Erythroblast (primary cell): Measurements from ENCODE around the gene HJV.

Source experiments
- GATA1 ChIP-seq: IDR thresholded peaks from 2 replicates; pipeline ENCODE4 v1.6.1; 2011; ENCODE audit warnings: low read depth, mild to moderate bottlenecking, control low read depth, low read length, moderate library complexity
- POLR2A ChIP-seq: IDR thresholded peaks from 2 replicates; pipeline ENCODE4 v1.6.1; 2011; ENCODE audit warnings: mild to moderate bottlenecking, low read length

- TF ChIP-seq POLR2A (no peak), GATA1 (no peak)
Observed at GRCh38 chr1:145992958-145993617, 28.4 kb downstream of the HJV start.
